LoVo (cell line): ENCODE measurements around the gene FAM120C.

Experiments used
- DNase-seq: peaks from one replicate; pipeline ENCODE4 v3.0.0-alpha.2; 2016; ENCODE audit warnings: low spot score

FAM120C gene

DNA sequence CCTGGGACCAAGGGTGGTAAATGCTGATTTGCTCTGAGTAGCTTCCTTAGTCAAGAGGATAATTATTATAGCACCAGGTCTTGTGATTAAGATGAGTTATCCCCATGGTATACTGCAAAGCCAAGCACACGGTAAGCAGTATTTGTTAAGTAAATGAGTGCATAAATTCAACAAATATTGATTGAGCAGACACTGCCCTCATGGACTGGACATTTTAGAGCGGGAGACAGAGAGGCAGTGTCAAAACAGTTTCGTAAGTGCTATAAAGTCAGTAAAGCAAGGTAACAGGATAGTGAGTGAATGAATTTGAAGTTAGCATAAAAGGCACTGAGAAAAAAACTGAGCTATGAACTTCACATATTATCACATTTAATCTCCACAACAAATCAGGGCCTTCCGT, 152.7 kb downstream of the FAM120C start:
- no peak for DNase-seq

DNA sequence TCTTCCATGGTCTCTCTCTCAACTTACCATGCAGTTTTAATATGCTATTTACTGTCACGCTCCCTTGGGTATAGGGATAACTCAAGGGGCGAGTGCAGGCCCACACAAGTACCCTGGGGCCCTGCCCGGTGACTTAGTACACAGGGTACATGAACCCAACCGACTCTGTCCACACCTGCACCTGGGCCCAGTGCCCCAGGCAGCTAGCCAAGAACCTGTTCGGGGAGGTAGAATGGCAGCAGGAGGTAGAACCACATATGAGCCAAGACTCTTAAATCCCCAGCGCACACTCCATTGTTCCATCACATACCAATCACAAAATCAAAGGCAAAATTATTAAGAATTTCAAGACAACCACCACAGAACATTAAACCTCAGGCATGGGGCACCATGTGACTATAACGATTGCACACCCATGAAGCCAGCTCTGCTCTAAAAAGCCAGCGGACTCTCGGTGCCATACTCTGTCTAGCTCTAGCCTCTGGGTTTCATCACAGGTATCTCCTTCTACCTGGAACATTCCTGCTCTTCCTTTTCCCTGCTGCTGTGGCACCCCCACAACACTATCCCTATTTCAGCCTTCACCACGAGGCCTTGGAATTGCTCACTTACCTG, 153.4 kb downstream of the FAM120C start:
- DNase-seq, result no peak

DNA sequence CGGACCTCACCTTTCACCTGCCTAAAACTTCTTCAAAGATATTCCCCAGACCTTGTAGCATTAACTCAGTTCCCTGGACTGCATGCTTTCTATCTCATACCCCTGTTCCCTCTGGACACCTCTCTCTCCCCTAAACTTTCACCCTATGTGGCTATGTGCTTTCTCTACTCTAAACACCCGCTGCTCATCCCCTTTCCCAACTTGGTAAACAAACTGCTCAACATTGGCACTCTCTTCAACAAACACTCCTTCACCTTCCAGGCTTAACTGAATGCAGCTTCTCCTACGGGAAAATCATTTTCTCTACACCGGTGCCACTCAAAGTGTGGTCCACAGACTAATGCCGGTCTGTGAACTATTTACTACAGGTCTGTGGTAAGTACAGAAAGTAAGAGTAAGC, 158.7 kb downstream of the FAM120C start:
- no peak for DNase-seq
